Nephron (organoid): ENCODE measurements around the gene KATNB1.

Experiments used
- H3K27ac Mint-ChIP-seq, 3 experiments: 2 replicates each; pipeline ENCODE4 v1.8.0; 2020; ENCODE audit warnings: mixed read lengths in 3 of 3, mild to moderate bottlenecking in 2 of 3, moderate library complexity in 1 of 3
- H3K27me3 Mint-ChIP-seq: 2 replicates; pipeline ENCODE4 v1.8.0; 2021; ENCODE audit warnings: low read depth, mild to moderate bottlenecking, moderate library complexity, mixed read lengths
- H3K36me3 Mint-ChIP-seq: 2 replicates; pipeline ENCODE4 v1.8.0; 2020; ENCODE audit warnings: low read depth, mixed read lengths
- H3K4me1 Mint-ChIP-seq: 2 replicates; pipeline ENCODE4 v1.8.0; 2020; ENCODE audit warnings: mixed read lengths
- H3K4me3 Mint-ChIP-seq, 3 experiments: 2 replicates each; pipeline ENCODE4 v1.8.0; 2020; ENCODE audit warnings: mild to moderate bottlenecking in 3 of 3, mixed read lengths in 3 of 3, moderate library complexity in 2 of 3
- H3K9me3 Mint-ChIP-seq: 2 replicates; pipeline ENCODE4 v1.8.0; 2020; ENCODE audit warnings: mixed read lengths
- CTCF ChIP-seq, 3 experiments: fragments of 200-600 bp; sonication (generic); IDR thresholded peaks; one replicate each; pipeline ENCODE4 v1.5.0; 2021; ENCODE audit warnings: antibody characterized with exemption in 3 of 3; ENCODE audit not compliant: unreplicated experiment in 3 of 3

KATNB1 gene

DNA sequence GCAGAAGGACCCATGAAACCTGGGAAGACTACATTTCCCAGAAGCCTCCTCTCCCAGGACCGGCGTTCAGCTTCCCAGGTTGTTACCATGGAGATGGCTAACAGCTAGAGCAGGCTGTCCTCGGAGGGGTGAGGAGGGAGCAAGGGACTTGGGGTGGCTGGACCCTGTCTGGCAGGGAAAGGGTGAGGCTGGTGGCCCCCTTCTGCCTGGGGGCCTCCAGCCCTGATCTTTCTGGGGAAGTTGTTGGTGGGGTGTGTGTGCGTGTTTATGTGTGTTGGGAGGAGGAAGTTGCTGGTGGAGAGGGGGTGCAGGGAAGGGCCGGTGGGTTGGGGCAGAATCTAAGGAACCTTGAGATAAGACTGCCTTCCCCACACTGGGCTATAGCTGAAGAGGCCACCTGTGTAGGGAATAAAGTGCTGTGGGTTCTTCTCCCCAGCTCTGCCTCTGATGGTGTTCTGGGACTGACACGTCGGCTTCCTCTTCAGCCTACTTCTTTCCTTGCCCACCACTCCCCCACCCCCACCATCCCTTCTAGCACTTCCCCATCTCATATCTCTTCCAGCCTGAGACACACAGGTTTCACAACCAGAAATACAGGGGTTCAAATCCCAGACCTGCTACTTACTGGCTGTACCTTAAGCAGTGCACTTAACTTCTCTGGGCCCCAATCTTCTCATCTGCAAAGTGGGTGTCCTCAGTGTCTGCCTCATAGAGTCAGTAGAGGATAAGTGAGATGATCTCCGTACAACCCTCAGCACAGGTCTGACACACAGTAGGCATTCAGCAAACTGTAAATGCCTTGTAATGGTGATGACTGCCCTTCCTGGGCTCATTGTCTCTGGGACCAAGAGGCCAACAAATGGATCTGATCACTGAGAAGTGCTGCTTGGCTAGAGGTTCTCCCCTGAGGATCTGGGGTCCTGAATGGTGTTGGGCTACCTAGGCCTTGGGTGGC lies 40.6 kb upstream of the KATNB1 start, which contains the start of gene DRC7:
TSS of gene DRC7 (plus strand) at position 82 of the 955 bp plus-strand sequence. CDS start 3,144 bp downstream, outside the sequence.
- Mint-ChIP-seq H3K27ac (peak within 1 kb of the TSS in 2 of 3 experiments; percentile 41 to 52), H3K4me3 (peak within 1 kb of the TSS; percentile 79 to 82 (median 82)), H3K9me3 (no peaks in the 10 kb centered on the region)

DNA sequence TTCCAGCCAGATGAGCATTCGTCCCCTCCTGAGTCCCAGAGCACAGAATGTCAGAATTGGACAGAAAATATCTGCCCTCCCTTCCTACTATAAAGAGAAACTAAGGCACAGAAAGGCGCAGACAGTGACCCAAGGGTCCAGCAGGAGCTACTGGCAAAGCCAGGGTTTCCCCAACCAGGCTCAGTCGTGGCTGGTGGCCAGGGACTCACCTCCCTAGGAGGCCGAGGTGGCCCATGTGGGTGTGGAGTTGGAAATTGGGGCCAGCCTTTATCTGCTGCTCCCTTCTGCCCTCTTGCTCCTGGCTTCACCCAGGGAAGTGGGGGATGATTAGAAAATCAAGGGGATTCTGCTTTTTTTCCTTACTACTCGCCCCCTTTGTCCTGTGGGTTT lies 39.9 kb upstream of the KATNB1 start:
- H3K27me3 Mint-ChIP-seq: peaks cover 3% of the 10 kb centered on the region
- no peak overlapping the region for H3K4me3 Mint-ChIP-seq
- no peak for TF ChIP-seq CTCF (IDR thresholded peaks at IDR 0.05; ENCODE audit: unreplicated experiment in 3 of 3)

More for the DNA sequence above, 40.6 kb upstream of the KATNB1 start, which contains the start of gene DRC7:
- Mint-ChIP-seq H3K4me1 (no peaks in the 10 kb centered on the region), H3K36me3 (no peaks in the 10 kb centered on the region), H3K27me3 (peaks cover 3% of the 10 kb centered on the region)
- TF ChIP-seq CTCF (IDR thresholded peaks at IDR 0.05; ENCODE audit: unreplicated experiment in 3 of 3): no peak

DNA sequence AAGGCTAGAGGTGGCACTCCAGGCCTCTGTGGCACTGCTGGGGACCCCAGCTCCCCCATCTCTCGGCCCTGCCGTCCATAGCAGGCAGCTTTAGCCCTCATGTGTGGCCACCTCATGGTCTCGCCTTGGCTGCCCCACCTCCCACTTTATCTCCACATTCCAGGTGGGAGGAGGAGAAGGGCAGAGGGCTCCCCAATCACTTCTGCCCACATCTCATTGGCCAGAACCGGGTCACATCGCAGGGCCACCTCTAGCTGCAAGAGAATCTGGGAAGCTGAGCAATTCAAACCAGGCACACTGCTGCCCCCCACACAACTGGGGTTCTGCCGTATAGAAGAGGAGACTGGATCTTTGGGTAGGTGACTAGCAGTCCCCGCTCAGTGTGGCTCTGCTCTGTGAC lies 39.3 kb upstream of the KATNB1 start:
- TF ChIP-seq CTCF (IDR thresholded peaks at IDR 0.05; ENCODE audit: unreplicated experiment in 3 of 3): no peak
- no peak overlapping the region for H3K4me3 Mint-ChIP-seq
- peaks cover 7% of the 10 kb centered on the region for H3K4me1 Mint-ChIP-seq
- no peak overlapping the region for H3K27ac Mint-ChIP-seq
- no peaks in the 10 kb centered on the region for H3K36me3 Mint-ChIP-seq
- H3K27me3 Mint-ChIP-seq: peaks cover 3% of the 10 kb centered on the region
- no peaks in the 10 kb centered on the region for H3K9me3 Mint-ChIP-seq

More for the DNA sequence above, 39.9 kb upstream of the KATNB1 start:
- H3K4me1 Mint-ChIP-seq: peaks cover under 1% of the 10 kb centered on the region
- H3K9me3 Mint-ChIP-seq: no peaks in the 10 kb centered on the region
- no peaks in the 10 kb centered on the region for H3K36me3 Mint-ChIP-seq
- no peak overlapping the region for H3K27ac Mint-ChIP-seq

- Mint-ChIP-seq H3K27ac (no peak overlapping the region), H3K4me1 (peaks cover 16% of the 10 kb centered on the region), H3K4me3 (no peak overlapping the region), H3K9me3 (no peaks in the 10 kb centered on the region), H3K36me3 (no peaks in the 10 kb centered on the region), H3K27me3 (no peaks in the 10 kb centered on the region)
- TF ChIP-seq CTCF (IDR thresholded peaks at IDR 0.05; ENCODE audit: unreplicated experiment in 3 of 3): no peak
Measured at GRCh38 chr16:57697896-57698537, 37.6 kb upstream of the KATNB1 start.

GRCh38 chr16:57698812-57699405 lies 36.7 kb upstream of the KATNB1 start:
- no peak for TF ChIP-seq CTCF (IDR thresholded peaks at IDR 0.05; ENCODE audit: unreplicated experiment in 3 of 3)
- H3K36me3 Mint-ChIP-seq: no peaks in the 10 kb centered on the region
- no peak overlapping the region for H3K27ac Mint-ChIP-seq
- no peak overlapping the region for H3K4me3 Mint-ChIP-seq
- H3K27me3 Mint-ChIP-seq: peaks cover under 1% of the 10 kb centered on the region
- H3K9me3 Mint-ChIP-seq: no peaks in the 10 kb centered on the region
- H3K4me1 Mint-ChIP-seq: peaks cover 16% of the 10 kb centered on the region
